Measurements from ENCODE around the gene SRP68. TPM values are rescaled to one million over a fixed set of nuclear protein-coding genes. Genes with fewer than 3 reads are reported as not detected.
"Not testable (repeated sequence)": the region's sequence is repeated elsewhere in the genome, so short reads cannot be mapped to it uniquely, and the experiment has no call there.

The SRP68 gene
- total RNA-seq, 8 experiments from 2014 or later: 21.2 to 70.9 (median 36.4) TPM

DNA sequence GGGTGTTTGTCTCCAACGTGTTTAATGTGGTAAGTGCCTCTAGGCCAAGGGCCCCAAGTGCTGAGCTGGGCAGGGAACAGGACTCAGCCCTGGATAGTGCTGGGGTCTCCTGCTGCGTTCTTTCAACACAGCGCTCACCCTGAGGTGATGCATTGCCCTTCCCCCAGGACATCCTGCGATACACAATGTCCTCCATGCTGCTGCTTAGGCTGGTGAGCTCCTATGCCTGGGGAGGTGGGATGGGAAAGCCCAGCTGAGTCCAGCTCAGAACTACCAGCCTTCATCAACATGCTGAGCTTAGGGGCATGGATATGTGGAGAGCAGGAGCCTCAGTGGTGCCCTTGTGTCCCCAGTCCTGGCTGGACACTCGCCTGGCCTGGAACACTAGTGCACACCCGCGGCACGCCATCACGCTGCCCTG is 7.2 kb upstream of the SRP68 start:
- in situ Hi-C loops (cut with MboI; ENCODE audit: low pct_unique_long_range_greater_than_20kb in 2 of 9, low sequenced_read_pairs in 9 of 9, unreplicated experiment in 9 of 9): no loop called here
- 0 to 86% (median 49%) methylated on average over 1 to 3 of the region's 9 CpGs; no CpG with 5 or more reads in 3 of the 10 experiments for WGBS, 10 experiments
- Histone ChIP-seq H3K4me1 (replicated peaks in 1 of 2) (peaks cover 42 to 77% of the 10 kb centered on the region in 2 donors), H3K4me3 (no peak overlapping the region), H3K27ac (no peak overlapping the region)
- peak in 2 of 8 experiments; percentile 1 to 2 for ATAC-seq (replicated peaks in 6 of 8)

DNA sequence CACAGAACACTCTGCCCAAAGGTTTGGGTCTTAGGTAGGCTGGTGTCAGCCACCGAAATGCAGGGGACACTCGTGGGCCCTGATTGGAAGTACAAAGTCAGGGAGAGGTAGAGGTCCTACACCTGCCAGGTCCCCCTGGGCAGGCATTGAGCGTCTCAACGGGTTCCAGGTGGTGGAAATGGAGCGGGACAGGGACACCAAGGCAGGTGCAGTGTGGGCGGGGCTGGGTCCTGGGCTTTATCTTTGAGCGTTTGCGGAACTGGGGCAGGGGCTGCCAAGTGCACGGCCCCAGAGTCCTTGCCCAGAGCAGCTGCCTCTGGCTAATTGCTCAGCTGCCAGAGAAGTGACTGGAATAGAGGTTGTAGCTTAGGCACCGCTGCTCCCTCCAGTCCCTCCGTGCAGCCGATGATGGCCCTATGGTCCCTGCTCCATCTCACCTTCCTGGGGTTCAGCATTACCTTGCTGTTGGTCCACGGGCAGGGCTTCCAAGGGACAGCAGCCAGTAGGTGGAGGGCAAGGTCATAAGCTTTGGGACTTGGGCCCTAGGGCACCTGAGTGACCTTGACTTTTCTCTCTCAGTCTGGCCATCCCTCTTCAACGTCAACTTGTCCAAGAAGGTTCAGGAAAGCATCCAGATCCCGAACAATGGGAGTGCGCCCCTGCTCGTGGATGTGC is 6.7 kb upstream of the SRP68 start, which contains the start of gene ZACN:
Gene ZACN (plus strand): TSS at position 323 of the 675 bp plus-strand sequence. CDS start 83 bp downstream, at position 406.
- WGBS, 10 experiments: 42 to 92% (median 70%) methylated on average over 2 to 8 of the region's 17 CpGs; no CpG with 5 or more reads in 2 of the 10 experiments
- Histone ChIP-seq H3K4me3 (no peak within 1 kb of the TSS), H3K4me1 (replicated peaks in 1 of 2) (peaks cover 42 to 77% of the 10 kb centered on the region in 2 donors), H3K27ac (no peak within 1 kb of the TSS)
- no peak for ATAC-seq (replicated peaks in 6 of 8)
- in situ Hi-C loops (cut with MboI; ENCODE audit: low pct_unique_long_range_greater_than_20kb in 2 of 9, low sequenced_read_pairs in 9 of 9, unreplicated experiment in 9 of 9): no loop called here

DNA sequence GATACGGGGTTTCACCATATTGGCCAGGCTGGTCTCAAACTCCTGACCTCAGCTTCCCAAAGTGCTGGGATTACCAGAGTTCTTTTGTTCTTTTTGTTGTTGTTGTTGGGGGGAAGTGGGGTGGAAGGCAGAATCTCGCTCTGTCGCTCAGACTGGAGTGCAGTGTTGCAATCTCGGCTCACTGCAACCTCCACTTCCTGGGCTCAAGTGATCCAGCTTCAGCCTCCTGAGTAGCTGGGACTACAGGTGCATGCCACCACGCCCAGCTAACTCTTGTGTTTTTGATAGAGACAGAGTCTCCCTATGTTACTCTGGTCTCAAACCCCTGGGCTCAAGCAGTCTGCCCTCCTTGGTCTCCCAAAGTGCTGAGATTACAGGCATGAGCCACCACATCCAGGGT is 6.1 kb upstream of the SRP68 start:
- ATAC-seq (replicated peaks in 6 of 8); H3K27ac ChIP-seq; H3K4me3 ChIP-seq; in situ Hi-C loops (cut with MboI; ENCODE audit: low pct_unique_long_range_greater_than_20kb in 2 of 9, low sequenced_read_pairs in 9 of 9, unreplicated experiment in 9 of 9): not testable (repeated sequence)
- 29 to 100% (median 53%) methylated on average over 1 to 5 of the region's 5 CpGs; no CpG with 5 or more reads in 4 of the 10 experiments for WGBS, 10 experiments
- peaks cover 42 to 72% of the 10 kb centered on the region in 2 donors for H3K4me1 ChIP-seq (replicated peaks in 1 of 2)

DNA sequence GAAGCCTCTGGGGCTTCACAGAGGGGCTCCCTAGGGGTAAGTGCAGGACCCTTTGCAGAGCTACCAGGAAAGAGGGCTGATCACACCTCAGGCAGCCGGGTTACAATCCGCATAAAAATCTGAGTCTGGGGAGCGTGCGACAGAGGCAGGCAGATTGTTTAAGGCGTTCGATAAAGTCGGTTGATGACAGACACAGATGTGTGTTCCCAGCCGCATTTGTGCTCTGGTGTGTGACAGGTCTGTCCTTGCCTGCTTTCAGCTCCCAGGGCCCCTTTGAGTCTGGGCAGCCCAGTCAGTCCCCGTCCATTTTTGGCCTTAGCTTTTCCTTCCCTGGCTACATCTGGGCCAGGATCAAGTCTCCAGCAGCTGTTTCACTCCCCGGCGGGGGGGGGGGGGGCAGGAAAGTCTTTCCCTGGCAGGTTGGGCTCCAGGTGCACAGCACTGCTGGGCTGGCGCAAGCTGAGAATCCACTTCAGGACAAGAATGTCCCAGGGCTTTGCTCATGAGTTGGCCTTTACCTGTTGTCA is 5.3 kb upstream of the SRP68 start:
- WGBS, 10 experiments: 0 to 46% (median 0%) methylated on average over 2 to 6 of the region's 12 CpGs; no CpG with 5 or more reads in 7 of the 10 experiments
- no peak for ATAC-seq (replicated peaks in 6 of 8)
- no peak overlapping the region for H3K27ac ChIP-seq
- in situ Hi-C loops (cut with MboI; ENCODE audit: low pct_unique_long_range_greater_than_20kb in 2 of 9, low sequenced_read_pairs in 9 of 9, unreplicated experiment in 9 of 9): no loop called here
- no peak overlapping the region for H3K4me3 ChIP-seq
- H3K4me1 ChIP-seq (replicated peaks in 1 of 2): peaks cover 45 to 68% of the 10 kb centered on the region in 2 donors

DNA sequence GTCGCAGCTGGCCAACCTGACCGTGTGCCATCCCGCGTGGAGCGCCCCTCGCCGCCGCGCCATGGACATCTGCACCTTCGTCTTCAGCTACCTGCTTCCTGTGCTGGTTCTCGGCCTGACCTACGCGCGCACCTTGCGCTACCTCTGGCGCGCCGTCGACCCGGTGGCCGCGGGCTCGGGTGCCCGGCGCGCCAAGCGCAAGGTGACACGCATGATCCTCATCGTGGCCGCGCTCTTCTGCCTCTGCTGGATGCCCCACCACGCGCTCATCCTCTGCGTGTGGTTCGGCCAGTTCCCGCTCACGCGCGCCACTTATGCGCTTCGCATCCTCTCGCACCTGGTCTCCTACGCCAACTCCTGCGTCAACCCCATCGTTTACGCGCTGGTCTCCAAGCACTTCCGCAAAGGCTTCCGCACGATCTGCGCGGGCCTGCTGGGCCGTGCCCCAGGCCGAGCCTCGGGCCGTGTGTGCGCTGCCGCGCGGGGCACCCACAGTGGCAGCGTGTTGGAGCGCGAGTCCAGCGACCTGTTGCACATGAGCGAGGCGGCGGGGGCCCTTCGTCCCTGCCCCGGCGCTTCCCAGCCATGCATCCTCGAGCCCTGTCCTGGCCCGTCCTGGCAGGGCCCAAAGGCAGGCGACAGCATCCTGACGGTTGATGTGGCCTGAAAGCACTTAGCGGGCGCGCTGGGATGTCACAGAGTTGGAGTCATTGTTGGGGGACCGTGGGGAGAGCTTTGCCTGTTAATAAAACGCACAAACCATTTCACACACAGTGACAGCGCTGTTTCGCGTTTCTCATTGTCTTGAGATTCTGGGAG is 4.7 kb upstream of the SRP68 start:
- WGBS, 10 experiments: 0 to 44% (median 2%) methylated on average over 2 to 23 of the region's 82 CpGs; no CpG with 5 or more reads in 6 of the 10 experiments
- no peak for ATAC-seq (replicated peaks in 6 of 8)
- no peak overlapping the region for H3K27ac ChIP-seq
- in situ Hi-C loops (cut with MboI; ENCODE audit: low pct_unique_long_range_greater_than_20kb in 2 of 9, low sequenced_read_pairs in 9 of 9, unreplicated experiment in 9 of 9): no loop called here
- no peak overlapping the region for H3K4me3 ChIP-seq
- peaks cover 45 to 61% of the 10 kb centered on the region in 2 donors for H3K4me1 ChIP-seq (replicated peaks in 1 of 2)

DNA sequence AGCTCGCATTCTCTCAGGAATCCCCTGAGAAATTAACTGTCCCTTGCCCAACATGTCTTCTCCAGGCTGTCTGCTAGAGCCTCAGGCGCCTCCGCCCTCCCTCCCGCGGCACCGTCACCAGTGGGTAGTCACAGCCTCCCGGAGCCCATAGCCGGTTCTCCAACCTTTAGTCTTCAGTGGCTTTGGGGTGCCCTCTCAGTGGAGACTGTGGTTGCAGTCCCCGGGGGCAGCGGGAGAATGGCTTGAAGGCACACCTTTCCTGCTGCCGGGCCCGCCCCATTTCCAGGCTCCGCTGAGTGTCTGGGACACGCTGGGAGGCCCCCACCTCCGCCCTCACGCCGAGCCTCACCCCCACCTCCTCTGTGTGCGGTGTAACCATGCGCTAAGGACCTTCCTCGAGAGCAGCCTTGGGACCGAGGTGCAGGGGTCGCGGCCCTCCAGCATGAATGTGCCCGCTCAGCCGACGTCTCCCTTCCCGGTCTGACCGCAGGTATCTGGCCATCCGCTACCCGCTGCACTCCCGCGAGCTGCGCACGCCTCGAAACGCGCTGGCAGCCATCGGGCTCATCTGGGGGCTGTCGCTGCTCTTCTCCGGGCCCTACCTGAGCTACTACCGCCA is 3.9 kb upstream of the SRP68 start:
- Histone ChIP-seq H3K4me1 (replicated peaks in 1 of 2) (peaks cover 43 to 54% of the 10 kb centered on the region in 2 donors), H3K4me3 (no peak overlapping the region), H3K27ac (no peak overlapping the region)
- in situ Hi-C loops (cut with MboI; ENCODE audit: low pct_unique_long_range_greater_than_20kb in 2 of 9, low sequenced_read_pairs in 9 of 9, unreplicated experiment in 9 of 9): no loop called here
- 0% methylated on average over 1 to 11 of the region's 41 CpGs; no CpG with 5 or more reads in 3 of the 10 experiments for WGBS, 10 experiments
- no peak for ATAC-seq (replicated peaks in 6 of 8)

DNA sequence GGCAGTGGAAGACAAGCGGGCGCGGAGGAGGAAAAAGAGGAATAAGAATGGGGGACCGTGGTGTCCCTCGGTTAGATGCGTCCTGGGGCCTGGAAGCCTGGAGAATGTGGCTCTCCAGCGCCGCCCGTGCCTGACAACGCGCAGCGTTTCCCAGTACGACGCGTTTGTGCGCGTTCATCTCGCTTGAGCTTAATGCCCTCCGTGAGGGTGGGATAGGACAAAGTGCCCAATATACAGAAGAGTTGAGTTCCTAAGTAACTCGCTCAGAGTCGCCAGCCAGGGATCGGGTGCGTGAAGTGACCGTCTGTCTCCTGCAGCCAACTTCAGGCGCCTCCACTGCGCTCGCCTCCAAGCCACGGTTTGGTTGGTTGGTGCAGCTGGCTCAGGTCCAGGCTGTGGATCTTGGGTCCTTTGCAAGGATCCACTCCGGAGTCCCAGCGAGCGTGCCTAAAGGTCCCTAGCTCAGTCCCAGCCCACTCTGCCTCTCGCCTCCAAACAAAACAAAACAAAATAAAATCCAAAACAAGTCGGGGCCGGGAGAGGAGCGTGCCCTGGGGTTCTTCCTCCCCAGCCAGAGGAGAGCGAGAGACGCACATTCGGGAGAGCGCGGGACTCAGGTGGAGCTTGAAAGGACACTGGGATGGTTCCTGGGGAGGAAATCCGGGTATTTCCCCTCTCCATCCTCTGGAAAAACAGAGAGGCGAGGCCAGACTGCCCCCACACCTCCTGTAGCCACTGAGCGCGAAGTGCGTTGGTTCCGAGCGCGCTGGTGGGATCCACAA is 3.2 kb upstream of the SRP68 start:
- 0 to 11% (median 4%) methylated on average over 1 to 24 of the region's 48 CpGs for WGBS, 10 experiments
- Histone ChIP-seq H3K27ac (no peak overlapping the region), H3K4me3 (no peak overlapping the region), H3K4me1 (replicated peaks in 1 of 2) (peaks cover 43 to 47% of the 10 kb centered on the region in 2 donors)
- ATAC-seq (replicated peaks in 6 of 8): no peak
- in situ Hi-C loops (cut with MboI; ENCODE audit: low pct_unique_long_range_greater_than_20kb in 2 of 9, low sequenced_read_pairs in 9 of 9, unreplicated experiment in 9 of 9): no loop called here

DNA sequence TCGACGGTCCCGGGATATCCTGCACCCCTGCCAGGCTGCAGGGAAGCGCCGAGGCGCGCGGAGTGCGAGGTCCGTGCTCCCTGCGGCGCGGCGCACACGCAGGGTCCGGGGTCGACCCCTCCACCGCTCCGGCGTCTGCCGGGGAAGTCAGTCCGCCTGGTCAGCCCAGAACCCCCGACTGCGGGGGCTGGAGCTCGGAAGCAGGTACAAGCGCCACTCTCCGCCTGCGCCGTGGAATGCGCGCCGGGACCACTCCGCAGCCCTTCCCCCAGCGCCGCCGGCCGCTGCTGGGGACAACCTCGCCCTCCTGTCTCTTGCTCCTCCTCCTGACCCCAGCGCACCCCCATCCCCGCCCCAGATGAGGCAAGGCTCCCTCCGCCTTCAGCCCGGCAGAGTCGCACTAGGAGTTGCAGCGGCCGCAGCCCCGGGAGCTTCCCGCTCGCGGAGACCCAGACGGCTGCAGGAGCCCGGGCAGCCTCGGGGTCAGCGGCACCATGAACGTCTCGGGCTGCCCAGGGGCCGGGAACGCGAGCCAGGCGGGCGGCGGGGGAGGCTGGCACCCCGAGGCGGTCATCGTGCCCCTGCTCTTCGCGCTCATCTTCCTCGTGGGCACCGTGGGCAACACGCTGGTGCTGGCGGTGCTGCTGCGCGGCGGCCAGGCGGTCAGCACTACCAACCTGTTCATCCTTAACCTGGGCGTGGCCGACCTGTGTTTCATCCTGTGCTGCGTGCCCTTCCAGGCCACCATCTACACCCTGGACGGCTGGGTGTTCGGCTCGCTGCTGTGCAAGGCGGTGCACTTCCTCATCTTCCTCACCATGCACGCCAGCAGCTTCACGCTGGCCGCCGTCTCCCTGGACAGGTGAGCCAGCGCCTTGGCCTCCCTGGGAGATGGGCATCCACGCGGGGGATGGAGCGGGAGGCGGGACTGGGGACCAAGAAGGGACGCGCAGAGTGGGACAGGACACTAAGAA is 2.4 kb upstream of the SRP68 start, which contains the start of gene GALR2:
Gene GALR2 (plus strand): TSS at position 392 of the 974 bp plus-strand sequence. CDS start 103 bp downstream, at position 495.
- WGBS, 10 experiments: 0 to 10% (median 0%) methylated on average over 2 to 12 of the region's 92 CpGs; no CpG with 5 or more reads in 5 of the 10 experiments
- H3K4me1 ChIP-seq (replicated peaks in 1 of 2): peaks cover 34 to 38% of the 10 kb centered on the region in 2 donors
- H3K27ac ChIP-seq: no peak within 1 kb of the TSS
- no peak for ATAC-seq (replicated peaks in 6 of 8)
- H3K4me3 ChIP-seq: peak within 1 kb of the TSS in 2 of 5 donors; percentile 2 to 19
- in situ Hi-C loops (cut with MboI; ENCODE audit: low pct_unique_long_range_greater_than_20kb in 2 of 9, low sequenced_read_pairs in 9 of 9, unreplicated experiment in 9 of 9): no loop called here

DNA sequence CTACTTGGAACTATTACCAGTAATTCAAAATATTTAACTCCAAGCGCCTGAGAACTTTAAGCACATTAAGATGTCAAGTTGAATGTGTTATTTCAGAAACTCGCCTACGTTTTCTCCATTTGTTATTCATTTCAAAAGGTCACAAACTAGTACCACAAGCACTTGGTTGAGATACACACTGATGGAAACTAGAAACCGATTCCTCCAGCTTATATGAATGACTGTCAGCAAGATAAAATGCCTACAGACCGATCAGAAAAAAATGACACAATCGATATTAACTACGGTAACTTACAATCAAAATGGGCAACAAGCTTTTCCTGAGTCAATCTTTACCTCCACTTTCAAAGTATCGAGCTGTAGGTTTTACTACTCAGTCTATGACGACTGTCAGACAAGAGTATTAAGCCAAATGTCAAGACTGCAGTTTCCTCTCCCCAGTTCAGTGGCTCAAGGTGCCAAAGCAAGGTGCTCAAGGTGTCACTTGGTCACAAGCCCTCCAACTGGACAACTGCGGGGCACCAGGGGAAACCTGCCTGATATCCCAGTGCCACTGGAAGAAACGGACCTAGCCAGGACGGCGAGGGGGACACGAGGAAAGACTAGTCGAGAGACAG is 678 bp downstream of the SRP68 start:
- peak in 1 of 8 experiments; percentile 4 for ATAC-seq (replicated peaks in 6 of 8)
- H3K4me1 ChIP-seq (replicated peaks in 1 of 2): peaks cover 17 to 19% of the 10 kb centered on the region in 2 donors
- in situ Hi-C loops (cut with MboI; ENCODE audit: low pct_unique_long_range_greater_than_20kb in 2 of 9, low sequenced_read_pairs in 9 of 9, unreplicated experiment in 9 of 9): no loop called here
- WGBS, 10 experiments: 0 to 89% (median 7%) methylated on average over 1 to 13 of the region's 15 CpGs
- H3K27ac ChIP-seq: peak overlapping the region; percentile 66 to 85
- H3K4me3 ChIP-seq: peak overlapping the region; percentile 67 to 90 (median 74)

DNA sequence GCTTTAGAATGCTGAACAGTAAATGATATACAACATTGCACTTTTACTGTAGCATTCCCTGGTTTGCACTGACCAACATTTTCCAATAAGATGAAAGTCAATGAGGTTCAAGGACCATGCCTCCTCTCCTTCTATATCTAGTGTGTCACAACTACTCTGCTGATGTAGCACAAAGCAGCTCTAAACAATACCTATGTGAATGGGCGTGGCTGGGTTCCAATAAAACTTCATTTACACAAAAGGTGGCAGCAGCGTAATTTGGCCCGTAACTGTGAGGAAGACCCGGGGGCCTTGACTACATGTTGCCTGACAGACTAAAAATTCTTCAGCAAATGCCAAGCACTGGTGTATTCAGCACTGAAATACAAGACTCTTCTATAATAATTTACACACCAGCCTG is 6.5 kb downstream of the SRP68 start:
- Histone ChIP-seq H3K27ac (no peak overlapping the region), H3K4me3 (no peak overlapping the region), H3K4me1 (replicated peaks in 1 of 2) (peaks cover 0 to 2% of the 10 kb centered on the region in 2 donors)
- in situ Hi-C loops (cut with MboI; ENCODE audit: low pct_unique_long_range_greater_than_20kb in 2 of 9, low sequenced_read_pairs in 9 of 9, unreplicated experiment in 9 of 9): no loop called here
- no peak for ATAC-seq (replicated peaks in 6 of 8)
- 89 to 100% (median 94%) methylated on average over 1 to 4 of the region's 4 CpGs; no CpG with 5 or more reads in 4 of the 10 experiments for WGBS, 10 experiments

Measured in motor neuron (in vitro differentiated cells).